Activated CD8-positive, alpha-beta memory T cell treated with anti-CD3 and anti-CD28 coated beads for 24 hours (primary cell): ENCODE measurements around the gene C5.

Experiments used
- DNase-seq: peaks from one replicate; pipeline ENCODE4 v3.0.0-alpha.2; 2020

C5 gene

GRCh38 chr9:120938851-120939250, 111.2 kb downstream of the C5 start:
- no peak for DNase-seq

GRCh38 chr9:120937596-120937995, 112.5 kb downstream of the C5 start:
- DNase-seq: no peak

GRCh38 chr9:120937127-120937526, 112.9 kb downstream of the C5 start:
- no peak for DNase-seq

DNA sequence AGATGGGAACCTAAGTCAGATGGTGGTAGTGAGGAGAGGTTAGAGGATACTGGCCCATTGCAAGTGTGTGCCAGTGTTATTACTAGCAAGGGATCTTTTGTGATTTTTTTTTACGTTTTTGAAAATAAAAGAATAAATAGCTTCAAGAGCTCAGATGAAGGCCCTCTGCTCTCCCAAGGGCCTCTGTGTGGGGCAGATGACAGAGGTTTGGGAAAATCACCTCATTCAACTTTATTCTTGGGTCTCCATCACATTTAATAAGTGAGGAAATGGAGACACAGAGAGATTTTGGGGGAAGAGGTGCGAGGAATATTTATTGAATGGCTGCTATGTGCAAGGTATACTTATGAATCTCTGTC, 113.3 kb downstream of the C5 start:
- DNase-seq: no peak

DNA sequence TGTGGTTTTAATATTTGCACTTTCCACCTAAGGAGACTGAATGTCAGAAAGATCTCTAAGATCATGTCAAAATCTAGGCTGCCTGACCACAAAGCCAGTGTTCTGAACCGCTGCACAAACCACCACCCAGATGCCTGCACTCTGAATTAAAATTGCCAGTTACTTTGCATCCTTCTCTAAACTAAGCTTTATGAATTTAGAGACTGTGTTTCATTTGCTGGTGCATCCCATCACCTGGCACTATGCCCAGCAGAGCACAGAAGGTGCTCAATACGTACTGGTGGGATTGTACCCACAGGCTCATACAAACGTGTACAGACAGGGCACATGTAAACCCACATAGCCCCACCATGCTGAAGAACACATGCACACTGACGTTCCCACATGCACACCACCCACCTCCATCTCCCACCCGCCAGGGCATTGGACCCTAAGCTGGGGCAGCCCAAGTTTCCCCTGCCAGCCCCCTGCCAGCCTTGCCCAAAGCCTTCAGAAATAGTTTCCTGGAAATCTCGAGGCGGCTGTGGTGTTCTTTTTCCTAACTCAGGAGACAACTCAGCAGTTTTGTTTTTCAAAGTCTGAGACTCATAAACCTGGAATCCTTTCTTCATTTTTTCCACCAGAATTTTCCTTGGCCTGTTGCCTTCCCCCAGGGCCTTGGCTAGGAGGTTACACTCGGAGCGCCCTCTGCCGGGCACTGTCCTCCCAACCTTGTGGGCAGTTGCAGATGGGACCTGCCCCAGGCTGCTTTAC, 113.9 kb downstream of the C5 start:
- DNase-seq: peak; percentile 96

DNA sequence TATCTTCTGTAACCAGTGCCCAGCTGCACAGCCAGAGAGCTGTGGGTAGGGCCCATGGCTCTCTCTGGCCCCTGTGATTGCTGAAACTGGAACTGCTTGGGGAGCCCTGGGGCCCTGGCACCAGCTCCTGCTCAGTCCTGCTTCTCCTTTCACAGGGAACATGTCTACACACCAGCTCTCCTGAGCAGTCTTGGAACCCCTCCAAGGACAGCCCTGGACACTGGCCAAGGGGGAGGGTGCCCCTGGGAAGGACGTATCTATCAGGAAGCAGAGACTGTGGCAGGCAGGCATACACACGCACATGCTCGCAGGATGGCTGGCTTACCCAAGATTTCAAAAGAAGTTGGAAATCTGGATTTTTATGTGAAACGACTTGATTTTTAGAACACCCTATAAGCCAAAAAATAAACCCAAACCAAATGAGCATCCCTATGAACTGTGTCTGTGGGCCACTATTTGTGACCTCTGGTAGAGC, 114.7 kb downstream of the C5 start:
- peak; percentile 69 for DNase-seq

- DNase-seq: no peak
These were observed 115.8 kb downstream of the C5 start for GRCh38 chr9:120934281-120934680.

DNA sequence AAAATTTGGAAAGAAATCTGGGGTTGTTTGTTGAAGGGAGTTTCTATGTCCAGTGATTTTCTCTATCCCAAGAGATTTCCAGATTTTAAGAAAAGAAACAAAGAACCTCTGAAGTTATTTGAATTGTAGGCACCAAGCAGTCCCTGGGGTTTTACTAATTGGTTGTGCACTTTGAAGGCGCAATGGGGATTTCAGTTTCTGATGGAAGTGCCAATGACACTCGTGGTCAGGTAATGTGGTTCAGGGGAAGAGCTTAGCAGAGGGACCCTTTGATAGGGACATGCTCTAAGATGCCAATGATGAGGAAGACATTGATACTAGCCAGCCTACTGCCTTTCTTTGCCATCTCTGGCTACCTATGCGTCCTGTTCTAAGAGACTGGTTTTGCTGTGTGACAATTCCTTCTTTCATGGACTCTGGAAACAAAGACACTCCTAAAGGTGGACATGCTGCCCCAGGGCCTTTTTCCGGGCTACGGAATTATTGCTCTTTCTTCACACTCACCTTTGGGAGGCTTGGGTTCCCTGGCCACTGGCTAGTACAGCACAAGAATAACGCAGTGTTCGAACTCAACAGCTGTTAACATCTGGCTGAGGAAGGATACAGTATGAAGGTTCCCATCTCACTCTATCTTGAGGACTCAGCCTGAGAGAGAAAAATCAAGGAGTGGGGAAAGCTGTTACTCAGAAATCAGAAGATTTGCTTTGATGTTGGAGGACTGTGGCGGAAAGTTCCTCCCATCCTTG, 116.6 kb downstream of the C5 start:
- DNase-seq: no peak

DNA sequence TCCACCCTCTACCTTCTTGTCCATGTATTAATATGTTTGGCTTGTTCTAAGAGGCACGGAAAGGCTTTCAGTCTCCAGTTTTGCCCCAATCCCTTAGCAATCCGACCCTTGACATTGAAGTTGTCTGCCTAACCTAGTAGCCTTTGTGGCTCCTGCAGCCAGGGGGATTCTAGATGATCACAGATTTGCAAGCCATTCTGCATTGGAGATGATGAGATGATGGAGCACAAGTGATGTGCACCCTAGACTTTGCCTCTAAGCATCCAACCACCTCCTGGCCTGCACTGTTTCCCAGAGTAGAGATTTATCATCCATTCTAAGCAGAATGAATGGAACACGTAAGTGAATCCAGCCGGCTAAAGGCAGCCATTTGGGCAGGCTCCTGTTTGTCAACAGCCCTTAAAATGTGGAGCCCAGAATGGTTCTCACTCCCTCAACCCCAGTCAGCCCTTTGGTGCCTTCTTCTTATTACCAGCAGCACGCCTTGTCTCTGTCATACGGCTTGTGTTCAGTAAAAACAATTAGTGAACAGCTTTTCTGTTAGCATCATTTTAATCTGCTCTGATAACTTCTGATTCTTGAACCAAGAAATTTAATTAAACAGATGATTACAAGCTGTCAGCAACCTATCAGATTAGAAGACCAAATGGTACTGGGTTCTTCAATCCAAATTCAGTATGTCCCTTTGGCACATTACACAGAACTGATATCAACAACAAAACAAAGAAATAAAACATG, 117.8 kb downstream of the C5 start:
- peak; percentile 73 for DNase-seq

- DNase-seq: peak; percentile 81
These were observed 118.6 kb downstream of the C5 start for GRCh38 chr9:120931231-120932085.

- no peak for DNase-seq
These were observed 120.8 kb downstream of the C5 start for GRCh38 chr9:120929229-120929791.

- peak; percentile 89 for DNase-seq
These were observed 121.4 kb downstream of the C5 start for GRCh38 chr9:120928483-120929228.

DNA sequence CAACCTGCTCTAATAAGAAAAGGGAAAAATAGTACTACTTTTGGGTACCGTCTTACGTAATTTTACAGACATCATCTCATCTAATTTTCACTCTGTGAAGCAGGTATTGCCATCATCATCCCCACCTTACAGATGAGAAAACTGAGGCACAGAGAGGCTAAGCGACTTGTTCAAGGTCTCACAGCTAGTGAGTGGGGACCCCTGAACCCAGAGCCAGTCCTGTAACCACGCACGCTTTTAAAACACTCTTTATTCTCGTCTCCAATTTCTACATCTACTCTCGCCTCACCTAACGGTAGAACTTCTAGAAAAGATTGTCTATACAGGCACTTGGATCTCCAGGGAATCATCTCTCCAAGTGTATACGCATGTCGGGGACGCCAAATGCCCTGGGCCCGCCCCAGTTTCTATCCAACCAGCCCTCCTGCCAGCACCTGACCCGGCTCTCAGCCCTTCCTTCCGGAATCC, 122.0 kb downstream of the C5 start:
- DNase-seq: no peak

GRCh38 chr9:120927269-120928014, 122.6 kb downstream of the C5 start:
- DNase-seq: no peak

DNA sequence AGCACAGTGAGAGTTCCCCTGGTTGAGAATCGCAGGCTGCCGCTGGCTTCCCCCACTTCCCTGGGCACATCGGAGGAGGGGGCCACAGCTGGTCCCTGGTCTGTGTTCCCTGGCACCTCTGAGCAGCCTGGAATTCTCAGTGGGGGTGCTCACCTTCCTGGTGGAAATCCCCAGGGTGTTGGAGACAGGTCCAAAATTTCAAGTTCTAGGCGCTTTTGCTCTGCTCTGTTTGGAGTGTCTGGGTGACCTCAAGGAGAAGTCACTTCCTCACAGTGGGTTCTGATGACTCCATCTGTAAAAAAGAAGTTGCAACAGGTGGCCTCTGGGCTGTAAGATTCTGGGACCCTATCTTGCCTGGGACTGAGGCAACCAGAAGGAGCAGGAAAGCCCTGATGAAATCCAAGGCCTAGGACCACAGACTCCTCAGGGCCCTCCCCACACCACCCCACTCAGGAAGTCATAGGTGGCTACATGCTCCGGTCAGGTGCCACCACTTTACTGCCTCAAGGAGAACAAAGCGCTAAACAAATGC, 123.6 kb downstream of the C5 start, which contains the start of gene TRAF1:
TRAF1 (minus strand) TSS at position 400 of the 532 bp plus-strand sequence. CDS start 721 bp downstream, outside the sequence.
- peak; percentile 83 for DNase-seq

DNA sequence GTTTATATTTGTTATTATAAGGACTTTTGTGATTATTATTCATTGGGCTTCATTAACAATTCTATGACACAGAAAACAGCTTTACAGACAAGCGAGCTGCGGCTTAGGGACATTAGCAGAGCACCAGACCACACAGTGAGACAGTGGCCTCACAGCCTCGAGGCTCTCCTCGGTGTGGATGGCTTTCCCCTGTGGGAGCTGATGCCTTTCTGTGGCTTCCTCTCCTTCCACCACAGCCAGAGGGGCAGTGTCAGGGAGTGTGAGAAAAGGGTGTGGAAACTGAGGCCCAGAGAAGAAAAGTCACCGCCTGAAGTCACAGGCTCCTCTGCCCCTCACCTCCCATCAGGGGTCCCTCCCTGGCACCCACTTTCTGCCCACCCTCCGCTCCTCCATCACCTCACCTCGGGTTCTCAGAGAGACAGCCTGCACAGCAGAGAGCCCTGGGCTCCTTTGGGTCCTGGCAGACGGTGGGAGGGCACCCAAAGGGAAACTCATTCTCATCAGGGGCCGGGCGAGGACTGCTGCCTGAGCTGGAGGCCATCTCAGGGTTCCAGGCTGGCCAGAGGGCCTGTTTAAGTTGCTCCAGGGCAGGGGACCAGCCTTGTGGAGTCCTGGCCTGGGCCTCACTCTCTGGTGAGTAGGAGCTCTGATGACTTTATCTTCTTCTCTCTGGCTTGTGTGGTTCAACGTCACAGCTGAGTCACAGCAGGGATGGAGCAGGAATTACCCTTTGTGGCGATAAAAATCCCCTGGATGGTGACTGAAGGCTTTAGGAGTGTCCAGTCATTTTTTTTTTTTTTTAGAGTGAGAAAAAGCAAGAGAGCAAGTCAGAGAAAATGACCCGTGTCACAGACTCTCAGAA, 124.3 kb downstream of the C5 start:
- DNase-seq: peak; percentile 90

DNA sequence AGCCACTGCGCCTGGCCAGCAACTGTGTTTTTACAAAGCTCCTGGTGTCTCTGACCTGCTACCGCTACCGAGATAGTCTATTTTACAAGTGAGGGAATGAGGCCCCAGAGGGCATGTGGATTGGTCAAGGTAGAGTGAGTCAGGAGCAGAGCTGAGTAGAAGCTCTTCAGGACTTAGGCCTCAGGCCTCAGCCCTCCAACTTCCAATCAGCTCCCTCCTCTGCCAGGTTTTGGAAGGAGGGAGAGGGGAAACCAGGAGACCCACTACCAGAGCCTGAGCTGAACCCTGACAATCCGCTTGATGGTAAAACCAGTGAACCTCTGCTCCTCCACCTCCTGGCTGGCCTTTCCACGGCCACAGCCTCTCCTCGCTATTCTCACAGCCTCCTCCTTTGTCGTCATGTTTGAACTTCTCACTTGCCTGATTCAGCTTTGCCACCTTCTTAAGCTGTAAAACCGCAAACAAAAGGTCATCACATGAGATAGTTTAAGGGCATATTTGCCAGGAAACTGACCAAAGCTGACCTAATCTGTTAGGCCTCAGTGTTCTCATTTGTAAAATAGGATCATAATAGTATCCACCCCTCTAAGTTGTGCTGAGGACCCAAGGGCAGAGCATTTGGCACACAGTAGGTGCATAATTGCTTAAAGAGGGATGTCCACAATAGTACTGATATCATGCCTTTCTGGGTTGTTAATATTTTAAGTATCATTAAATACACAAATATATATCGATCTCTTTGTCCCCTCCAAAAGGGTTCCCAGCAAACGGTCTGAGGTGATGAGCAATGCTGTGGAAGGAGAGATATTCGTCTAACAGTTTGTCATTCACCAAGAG, 125.2 kb downstream of the C5 start:
- peak; percentile 81 for DNase-seq

DNA sequence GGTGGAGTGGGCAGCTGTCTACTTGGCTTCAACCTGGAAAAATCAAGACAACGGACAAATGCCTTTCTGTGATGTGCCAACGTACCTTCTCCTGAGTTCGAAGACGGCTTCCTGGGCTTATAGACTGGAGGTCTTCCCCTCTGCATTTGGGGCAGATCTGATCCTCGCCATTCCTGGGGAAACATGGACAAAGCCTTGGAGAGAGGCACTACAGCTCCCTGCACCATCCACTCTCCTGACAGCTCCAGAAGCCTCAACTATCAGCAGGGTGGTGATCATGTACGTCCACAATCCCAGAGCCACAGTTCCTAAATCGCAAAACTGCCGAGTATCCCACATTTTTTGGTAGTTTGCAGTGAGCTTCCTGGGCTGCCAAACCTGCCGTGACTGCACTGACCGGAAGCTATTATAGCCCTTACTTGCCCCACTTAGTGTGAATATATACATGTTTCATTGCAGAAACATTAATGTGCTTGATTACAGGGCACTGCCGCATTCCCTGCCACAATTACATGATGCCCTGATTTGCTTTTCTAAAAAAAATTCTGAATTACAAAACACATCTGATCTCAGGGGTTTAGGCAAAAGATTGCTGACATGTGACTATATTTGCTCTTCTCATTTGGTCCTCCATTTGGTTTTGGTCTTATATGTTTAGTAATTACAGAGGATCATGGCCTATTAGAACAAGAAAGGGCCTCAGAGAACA, 126.3 kb downstream of the C5 start:
- DNase-seq: peak; percentile 59
